HG02885 (cell line): ENCODE results near the gene CCDC178.
"Not testable (repeated sequence)": the region's sequence is repeated elsewhere in the genome, so short reads cannot be mapped to it uniquely, and the experiment has no call there.

Source experiments
- ATAC-seq: cut with Tn5 transposase; IDR thresholded peaks from one replicate; pipeline ENCODE4 v1.9.1; 2021; ENCODE audit warnings: mild to moderate bottlenecking; ENCODE audit not compliant: unreplicated experiment, poor library complexity

The CCDC178 gene

GRCh38 chr18:33440060-33441043 is at the start of gene CCDC178:
TSS of gene CCDC178 (minus strand) at chr18:33440721. CDS start at chr18:33412088, 28,633 bp downstream.
- ATAC-seq = no peak

GRCh38 chr18:33483908-33484307 is 43.4 kb upstream of the CCDC178 start:
- ATAC-seq = no peak

- ATAC-seq = no peak
Observed at GRCh38 chr18:33472509-33472908, 32.0 kb upstream of the CCDC178 start.

GRCh38 chr18:33470216-33470615 is 29.7 kb upstream of the CCDC178 start:
- no peak for ATAC-seq

- ATAC-seq = no peak
Observed at GRCh38 chr18:33469699-33470098, 29.2 kb upstream of the CCDC178 start.

GRCh38 chr18:33467531-33467930 is 27.0 kb upstream of the CCDC178 start:
- no peak for ATAC-seq

- ATAC-seq = no peak
Observed at GRCh38 chr18:33466822-33467221, 26.3 kb upstream of the CCDC178 start.

GRCh38 chr18:33460681-33461080 is 20.2 kb upstream of the CCDC178 start:
- ATAC-seq = no peak

- no peak for ATAC-seq
Observed at GRCh38 chr18:33459612-33460011, 19.1 kb upstream of the CCDC178 start.

GRCh38 chr18:33446604-33447003 is 6.1 kb upstream of the CCDC178 start:
- ATAC-seq = no peak

- ATAC-seq = no peak
Observed at GRCh38 chr18:33444709-33445108, 4.2 kb upstream of the CCDC178 start.

- ATAC-seq = no peak
Observed at GRCh38 chr18:33432857-33433256, 7.7 kb downstream of the CCDC178 start.

- no peak for ATAC-seq
Observed at GRCh38 chr18:33427549-33427948, 13.0 kb downstream of the CCDC178 start.

GRCh38 chr18:33424266-33424946 is 16.1 kb downstream of the CCDC178 start:
- ATAC-seq = no peak

- ATAC-seq = no peak
Observed at GRCh38 chr18:33421225-33421624, 19.3 kb downstream of the CCDC178 start.

- peak; percentile 59 for ATAC-seq
Observed at GRCh38 chr18:33404244-33404873, 36.2 kb downstream of the CCDC178 start.

GRCh38 chr18:33398939-33399338 is 41.6 kb downstream of the CCDC178 start:
- not testable (repeated sequence) for ATAC-seq

GRCh38 chr18:33375829-33376228 is 64.7 kb downstream of the CCDC178 start:
- no peak for ATAC-seq

- ATAC-seq = no peak
Observed at GRCh38 chr18:33372442-33372841, 68.1 kb downstream of the CCDC178 start.

GRCh38 chr18:33369711-33370449 is 70.6 kb downstream of the CCDC178 start:
- no peak for ATAC-seq
